Measurements from ENCODE around the gene CETN2.

The CETN2 gene

GRCh38 chrX:152853986-152854385 lies 23.4 kb upstream of the CETN2 start:
- H2BK120ac ChIP-seq (ENCODE audit: insufficient read depth, low read length, poor library complexity): no peak overlapping the region
- no peak overlapping the region for H4K12ac ChIP-seq (ENCODE audit: low read depth, low read length)
- H4K8ac ChIP-seq (ENCODE audit: low read depth, low read length): no peak overlapping the region
- H3K79me1 ChIP-seq (ENCODE audit: low read length): no peaks in the 10 kb centered on the region
- no peak overlapping the region for H3K4ac ChIP-seq (ENCODE audit: low read depth, low read length)
- no peaks in the 10 kb centered on the region for H3K79me2 ChIP-seq (ENCODE audit: control insufficient read depth, insufficient read depth, low read length, poor library complexity)
- no peak overlapping the region for H4K91ac ChIP-seq (ENCODE audit: low read depth, low read length)
- DNase-seq: no peak
- no peaks in the 10 kb centered on the region for H3K27me3 ChIP-seq (ENCODE audit: insufficient read depth, low read length)
- H3K4me2 ChIP-seq (ENCODE audit: low read length): no peak overlapping the region
- H2AFZ ChIP-seq (ENCODE audit: insufficient read depth, low read length, poor library complexity): no peak overlapping the region
- no peak overlapping the region for H3K14ac ChIP-seq (ENCODE audit: low read length)
- H3K18ac ChIP-seq (ENCODE audit: low read length): no peak overlapping the region
- no peak overlapping the region for H2BK5ac ChIP-seq (ENCODE audit: low read depth, low read length, poor library complexity)
- WGBS (ENCODE audit: extremely low coverage, insufficient coverage, insufficient read length): no CpG with 5 or more reads among the region's 7 CpGs
- H3K9ac ChIP-seq (ENCODE audit: low read length): no peak overlapping the region
- H3K36me3 ChIP-seq (ENCODE audit: control insufficient read depth in 1 of 2, insufficient read depth in 2 of 2, low read length in 2 of 2): peaks cover 35 to 50% of the 10 kb centered on the region in 2 experiments
- H3K4me1 ChIP-seq (ENCODE audit: control insufficient read depth in 1 of 2, insufficient read depth in 2 of 2, low read length in 2 of 2): peaks cover 0 to 2% of the 10 kb centered on the region in 2 experiments
- no peak overlapping the region for H3K27ac ChIP-seq (ENCODE audit: low read depth, low read length)
- H3K23ac ChIP-seq (ENCODE audit: low read length): no peak overlapping the region
- H3K4me3 ChIP-seq (ENCODE audit: low read depth, low read length): no peak overlapping the region
- H3K9me3 ChIP-seq (ENCODE audit: insufficient read depth, low read depth, low read length): no peaks in the 10 kb centered on the region
- no peak overlapping the region for H2AK5ac ChIP-seq (ENCODE audit: low read length)
- no peak overlapping the region for H2BK12ac ChIP-seq (ENCODE audit: low read length)

- Histone ChIP-seq H3K79me1 (ENCODE audit: low read length) (no peaks in the 10 kb centered on the region), H4K8ac (ENCODE audit: low read depth, low read length) (no peak overlapping the region), H3K4me2 (ENCODE audit: low read length) (no peak overlapping the region), H3K27ac (ENCODE audit: low read depth, low read length) (no peak overlapping the region), H4K91ac (ENCODE audit: low read depth, low read length) (no peak overlapping the region), H3K14ac (ENCODE audit: low read length) (no peak overlapping the region), H3K79me2 (ENCODE audit: control insufficient read depth, insufficient read depth, low read length, poor library complexity) (no peaks in the 10 kb centered on the region), H3K9me3 (ENCODE audit: insufficient read depth, low read depth, low read length) (no peaks in the 10 kb centered on the region), H2BK120ac (ENCODE audit: insufficient read depth, low read length, poor library complexity) (no peak overlapping the region), H3K4me1 (ENCODE audit: control insufficient read depth in 1 of 2, insufficient read depth in 2 of 2, low read length in 2 of 2) (peaks cover 0 to 2% of the 10 kb centered on the region in 2 experiments), H3K4ac (ENCODE audit: low read depth, low read length) (no peak overlapping the region), H3K23ac (ENCODE audit: low read length) (no peak overlapping the region), H3K4me3 (ENCODE audit: low read depth, low read length) (no peak overlapping the region), H2AK5ac (ENCODE audit: low read length) (no peak overlapping the region), H3K36me3 (ENCODE audit: control insufficient read depth in 1 of 2, insufficient read depth in 2 of 2, low read length in 2 of 2) (peaks cover 42 to 50% of the 10 kb centered on the region in 2 experiments), H4K12ac (ENCODE audit: low read depth, low read length) (no peak overlapping the region), H2BK5ac (ENCODE audit: low read depth, low read length, poor library complexity) (no peak overlapping the region), H3K9ac (ENCODE audit: low read length) (no peak overlapping the region), H3K27me3 (ENCODE audit: insufficient read depth, low read length) (no peaks in the 10 kb centered on the region), H2BK12ac (ENCODE audit: low read length) (no peak overlapping the region), H2AFZ (ENCODE audit: insufficient read depth, low read length, poor library complexity) (no peak overlapping the region), H3K18ac (ENCODE audit: low read length) (no peak overlapping the region)
- no CpG with 5 or more reads among the region's 2 CpGs for WGBS (ENCODE audit: extremely low coverage, insufficient coverage, insufficient read length)
- no peak for DNase-seq
These were observed 19.9 kb upstream of the CETN2 start for GRCh38 chrX:152850465-152850864.

DNA sequence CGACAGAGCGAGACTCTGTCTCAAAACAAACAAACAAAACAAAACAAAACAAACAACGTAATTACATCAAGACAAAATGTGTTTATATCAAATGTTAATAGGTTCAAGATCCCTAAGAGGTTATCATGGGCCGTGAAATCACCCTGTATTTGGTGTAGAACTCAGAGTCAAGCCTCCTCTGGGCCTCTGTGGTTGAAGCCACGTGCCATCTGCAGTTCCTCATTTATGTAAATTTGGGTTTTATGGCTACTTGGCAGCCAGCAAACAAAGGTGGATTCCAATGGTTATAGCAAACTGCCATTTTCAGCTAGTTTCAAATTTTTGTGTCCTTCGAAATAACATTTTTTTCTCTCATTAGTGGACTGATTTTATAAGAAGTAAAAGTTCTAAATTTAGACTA lies 16.7 kb upstream of the CETN2 start:
- H2BK5ac ChIP-seq (ENCODE audit: low read depth, low read length, poor library complexity): no peak overlapping the region
- H3K4me3 ChIP-seq (ENCODE audit: low read depth, low read length): no peak overlapping the region
- no peaks in the 10 kb centered on the region for H3K4me1 ChIP-seq (ENCODE audit: control insufficient read depth in 1 of 2, insufficient read depth in 2 of 2, low read length in 2 of 2)
- H3K79me1 ChIP-seq (ENCODE audit: low read length): no peaks in the 10 kb centered on the region
- no peak overlapping the region for H3K4ac ChIP-seq (ENCODE audit: low read depth, low read length)
- H3K36me3 ChIP-seq (ENCODE audit: control insufficient read depth in 1 of 2, insufficient read depth in 2 of 2, low read length in 2 of 2): peaks cover 30 to 33% of the 10 kb centered on the region in 2 experiments
- DNase-seq: no peak
- no peak overlapping the region for H3K14ac ChIP-seq (ENCODE audit: low read length)
- H2AK5ac ChIP-seq (ENCODE audit: low read length): no peak overlapping the region
- no peak overlapping the region for H3K27ac ChIP-seq (ENCODE audit: low read depth, low read length)
- no peak overlapping the region for H3K4me2 ChIP-seq (ENCODE audit: low read length)
- H2BK12ac ChIP-seq (ENCODE audit: low read length): no peak overlapping the region
- H4K8ac ChIP-seq (ENCODE audit: low read depth, low read length): no peak overlapping the region
- H3K9me3 ChIP-seq (ENCODE audit: insufficient read depth, low read depth, low read length): no peaks in the 10 kb centered on the region
- H2BK120ac ChIP-seq (ENCODE audit: insufficient read depth, low read length, poor library complexity): no peak overlapping the region
- no CpG with 5 or more reads among the region's 6 CpGs for WGBS (ENCODE audit: extremely low coverage, insufficient coverage, insufficient read length)
- H3K18ac ChIP-seq (ENCODE audit: low read length): no peak overlapping the region
- H3K27me3 ChIP-seq (ENCODE audit: insufficient read depth, low read length): no peaks in the 10 kb centered on the region
- no peak overlapping the region for H4K91ac ChIP-seq (ENCODE audit: low read depth, low read length)
- no peak overlapping the region for H3K9ac ChIP-seq (ENCODE audit: low read length)
- H3K23ac ChIP-seq (ENCODE audit: low read length): no peak overlapping the region
- H4K12ac ChIP-seq (ENCODE audit: low read depth, low read length): no peak overlapping the region
- no peak overlapping the region for H2AFZ ChIP-seq (ENCODE audit: insufficient read depth, low read length, poor library complexity)
- no peaks in the 10 kb centered on the region for H3K79me2 ChIP-seq (ENCODE audit: control insufficient read depth, insufficient read depth, low read length, poor library complexity)

DNA sequence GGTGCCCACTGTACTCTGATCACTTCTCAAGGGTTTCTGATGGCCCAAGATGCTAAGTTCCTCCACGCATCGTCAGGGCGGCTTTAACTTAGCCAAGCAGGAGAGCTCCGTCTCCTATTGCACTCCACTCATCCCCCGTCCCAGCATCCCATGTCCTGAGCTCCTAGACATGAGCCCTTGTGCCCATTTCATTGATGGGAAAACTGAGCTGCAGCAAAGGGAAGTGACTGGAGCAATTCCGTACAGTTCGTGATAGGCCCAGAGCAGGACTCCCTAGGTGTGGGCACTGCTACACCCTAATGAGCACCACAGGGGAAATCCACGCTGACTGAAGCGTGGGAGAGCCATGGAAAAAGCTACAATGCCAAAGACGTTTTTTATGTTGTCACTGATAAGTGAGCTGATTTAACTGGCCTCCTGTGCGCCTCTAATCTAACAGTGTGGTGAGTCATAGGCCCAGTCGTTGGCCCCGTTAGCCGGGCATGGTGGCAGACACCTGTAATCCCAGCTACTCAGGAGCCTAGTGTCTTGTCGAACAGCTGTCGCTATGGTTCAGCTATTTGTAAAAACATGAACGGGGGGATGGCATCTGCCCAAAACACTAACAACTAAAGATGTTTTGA lies 15.2 kb upstream of the CETN2 start:
- Histone ChIP-seq H3K9me3 (ENCODE audit: insufficient read depth, low read depth, low read length) (no peaks in the 10 kb centered on the region), H3K4me2 (ENCODE audit: low read length) (no peak overlapping the region)

More for the DNA sequence above, 15.2 kb upstream of the CETN2 start:
- WGBS (ENCODE audit: extremely low coverage, insufficient coverage, insufficient read length): no CpG with 5 or more reads among the region's 17 CpGs
- H4K8ac ChIP-seq (ENCODE audit: low read depth, low read length): no peak overlapping the region
- no peaks in the 10 kb centered on the region for H3K4me1 ChIP-seq (ENCODE audit: control insufficient read depth in 1 of 2, insufficient read depth in 2 of 2, low read length in 2 of 2)
- no peaks in the 10 kb centered on the region for H3K79me1 ChIP-seq (ENCODE audit: low read length)
- H2BK120ac ChIP-seq (ENCODE audit: insufficient read depth, low read length, poor library complexity): no peak overlapping the region
- H2BK5ac ChIP-seq (ENCODE audit: low read depth, low read length, poor library complexity): no peak overlapping the region
- H3K9ac ChIP-seq (ENCODE audit: low read length): no peak overlapping the region
- H3K14ac ChIP-seq (ENCODE audit: low read length): no peak overlapping the region
- H3K23ac ChIP-seq (ENCODE audit: low read length): no peak overlapping the region
- H3K36me3 ChIP-seq (ENCODE audit: control insufficient read depth in 1 of 2, insufficient read depth in 2 of 2, low read length in 2 of 2): peaks cover 24 to 25% of the 10 kb centered on the region in 2 experiments
- no peak overlapping the region for H2AFZ ChIP-seq (ENCODE audit: insufficient read depth, low read length, poor library complexity)
- H3K4me3 ChIP-seq (ENCODE audit: low read depth, low read length): no peak overlapping the region
- H2AK5ac ChIP-seq (ENCODE audit: low read length): no peak overlapping the region
- no peak overlapping the region for H4K91ac ChIP-seq (ENCODE audit: low read depth, low read length)
- no peaks in the 10 kb centered on the region for H3K27me3 ChIP-seq (ENCODE audit: insufficient read depth, low read length)
- no peak for DNase-seq
- H2BK12ac ChIP-seq (ENCODE audit: low read length): no peak overlapping the region
- no peak overlapping the region for H3K18ac ChIP-seq (ENCODE audit: low read length)
- peaks cover 1% of the 10 kb centered on the region for H3K79me2 ChIP-seq (ENCODE audit: control insufficient read depth, insufficient read depth, low read length, poor library complexity)
- H3K4ac ChIP-seq (ENCODE audit: low read depth, low read length): no peak overlapping the region
- H4K12ac ChIP-seq (ENCODE audit: low read depth, low read length): no peak overlapping the region
- no peak overlapping the region for H3K27ac ChIP-seq (ENCODE audit: low read depth, low read length)
